H1 (cell line): Measurements from ENCODE around the gene PDXDC1. TPM values are rescaled to one million over a fixed set of nuclear protein-coding genes. Genes with fewer than 3 reads are reported as not detected.

Experiments used
- HDAC2 ChIP-seq, 2 experiments: fragments of 300-600 bp in 1 of 2; sonication (generic) in 1 of 2; IDR thresholded peaks; 2 replicates each; pipeline ENCODE4 v1.6.1; 2011 to 2012; ENCODE audit warnings: low read depth in 2 of 2, low read length in 2 of 2, mild to moderate bottlenecking in 2 of 2, moderate library complexity in 2 of 2, borderline replicate concordance in 1 of 2, inconsistent platforms in 1 of 2
- NRF1 ChIP-seq: IDR thresholded peaks from 2 replicates; pipeline ENCODE4 v1.6.1; 2011; ENCODE audit warnings: mild to moderate bottlenecking, low read depth, low read length, improper control_type of control experiment
- RNF2 ChIP-seq: fragments of 200-900, 300-1000 bp; sonication (generic); IDR thresholded peaks from 2 replicates; pipeline ENCODE4 v1.7.1; 2016; ENCODE audit warnings: borderline replicate concordance, low read depth, mild to moderate bottlenecking, antibody characterized with exemption, low read length; ENCODE audit not compliant: poor library complexity, severe bottlenecking; ENCODE audit errors: missing control alignments
- polyA plus RNA-seq, 7 experiments: library from polyadenylated mRNA; depleted of rRNA in 3 of 7; stranded (reverse) in 5 of 7; unstranded in 2 of 7; fragments of >200 nt in 5 of 7; fragments of 200-250 nt in 2 of 7; gene quantifications; 1 replicate in 5 of 7; 2 replicates in 1 of 7; 4 replicates in 1 of 7; pipeline versions ENCODE4 v1.2.1 to v1.2.3, GENCODE V29; 2011 to 2013; ENCODE audit warnings: missing spikeins in 2 of 7, mixed read lengths in 2 of 7
- total RNA-seq: library from RNA; stranded (reverse); fragmentation: NEBNext Ultra II Directional; extraction: Animal tissue kit (Norgen Biotek cat#: 25700); gene quantifications from 2 replicates; pipeline ENCODE4 v1.2.1, GENCODE V29; 2021

PDXDC1 gene
- total and polyA plus RNA-seq, 2 of the 8 experiments (the other 6 are each of a cell fraction or from before 2014, with no cell fraction given) = 56.6 to 118 TPM

GRCh38 chr16:14963281-14964173, 11.3 kb upstream of the PDXDC1 start (continued):
- TF ChIP-seq RNF2 (no peak), NRF1 (no peak), HDAC2 (IDR thresholded peaks at IDR 0.05; ENCODE audit: borderline replicate concordance in 1 of 2, low read depth in 2 of 2, low read length in 2 of 2) (no peak)
